ENCODE data around the gene TRIM62.
A peak's percentile ranks its signal among the peaks of the same experiment; 100 is the strongest.
"Not testable (repeated sequence)": the region's sequence is repeated elsewhere in the genome, so short reads cannot be mapped to it uniquely, and the experiment has no call there.

The TRIM62 gene

GRCh38 chr1:33140153-33141149 is 41.4 kb downstream of the TRIM62 start:
- H3K4me3 ChIP-seq (replicated peaks in 1 of 2; ENCODE audit: low read depth in 2 of 2, low read length in 2 of 2): no peak overlapping the region
- peak; percentile 32 to 46 for DNase-seq (ENCODE audit: low read depth in 2 of 2)
- TF ChIP-seq CTCF (IDR thresholded peaks at IDR 0.05; ENCODE audit: low read depth, low read length): peak; percentile 12

- TF ChIP-seq CTCF (IDR thresholded peaks at IDR 0.05; ENCODE audit: low read depth, low read length): peak; percentile 68
- DNase-seq (ENCODE audit: low read depth in 2 of 2): peak; percentile 33 to 63
- no peak overlapping the region for H3K4me3 ChIP-seq (replicated peaks in 1 of 2; ENCODE audit: low read depth in 2 of 2, low read length in 2 of 2)
Measured at GRCh38 chr1:33137800-33138199, 44.0 kb downstream of the TRIM62 start.

GRCh38 chr1:33136041-33136440 is 45.8 kb downstream of the TRIM62 start:
- not testable (repeated sequence) for H3K4me3 ChIP-seq (replicated peaks in 1 of 2; ENCODE audit: low read depth in 2 of 2, low read length in 2 of 2); DNase-seq (ENCODE audit: low read depth in 2 of 2)

GRCh38 chr1:33133478-33134105 is 48.3 kb downstream of the TRIM62 start:
- no peak overlapping the region for H3K4me3 ChIP-seq (replicated peaks in 1 of 2; ENCODE audit: low read depth in 2 of 2, low read length in 2 of 2)
- peak in 1 of 2 donors; percentile 21 for DNase-seq (ENCODE audit: low read depth in 2 of 2)
- TF ChIP-seq CTCF (IDR thresholded peaks at IDR 0.05; ENCODE audit: low read depth, low read length): no peak

- DNase-seq (ENCODE audit: low read depth in 2 of 2): no peak
- no peak overlapping the region for H3K4me3 ChIP-seq (replicated peaks in 1 of 2; ENCODE audit: low read depth in 2 of 2, low read length in 2 of 2)
- TF ChIP-seq CTCF (IDR thresholded peaks at IDR 0.05; ENCODE audit: low read depth, low read length): no peak
Measured at GRCh38 chr1:33132549-33132948, 49.3 kb downstream of the TRIM62 start.

- H3K4me3 ChIP-seq (replicated peaks in 1 of 2; ENCODE audit: low read depth in 2 of 2, low read length in 2 of 2): no peak overlapping the region
- no peak for DNase-seq (ENCODE audit: low read depth in 2 of 2)
- TF ChIP-seq CTCF (IDR thresholded peaks at IDR 0.05; ENCODE audit: low read depth, low read length): no peak
Measured at GRCh38 chr1:33131191-33131590, 50.7 kb downstream of the TRIM62 start.

- DNase-seq (ENCODE audit: low read depth in 2 of 2): peak in 1 of 2 donors; percentile 45
- no peak for TF ChIP-seq CTCF (IDR thresholded peaks at IDR 0.05; ENCODE audit: low read depth, low read length)
- H3K4me3 ChIP-seq (replicated peaks in 1 of 2; ENCODE audit: low read depth in 2 of 2, low read length in 2 of 2): no peak overlapping the region
Measured at GRCh38 chr1:33130297-33130696, 51.5 kb downstream of the TRIM62 start.

Data from cardiac fibroblast (primary cell).